Epithelial cell of prostate (primary cell): ENCODE results near the gene BCL11A.

Experiments
- DNase-seq: peaks from one replicate; pipeline ENCODE4 v3.0.0-alpha.2; 2011; ENCODE audit warnings: low read depth, low spot score
- H3K27ac ChIP-seq: fragments of 450-650 bp; 2 replicates; pipeline ENCODE4 v1.5.1; 2017; ENCODE audit warnings: mild to moderate bottlenecking

Gene BCL11A

DNA sequence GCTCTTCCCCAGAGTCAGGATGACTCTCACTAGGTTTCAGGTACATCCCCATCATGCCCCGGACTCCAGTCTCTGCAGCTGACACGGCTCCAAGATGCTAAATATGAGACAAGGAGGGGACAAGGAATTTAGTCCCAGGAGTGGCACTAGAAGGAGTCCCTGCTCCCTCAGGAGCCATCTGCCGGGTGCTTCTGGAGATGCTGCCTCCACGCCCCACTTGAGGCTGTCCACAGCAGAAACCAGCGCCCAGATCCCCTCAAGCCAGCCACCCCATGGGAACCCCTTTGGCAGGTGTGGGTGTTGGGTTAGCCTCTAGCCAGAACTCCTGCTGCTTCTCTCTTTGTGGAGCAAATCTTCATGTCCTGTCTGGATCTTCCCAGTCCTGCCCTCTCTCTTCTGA lies 40.3 kb downstream of the BCL11A start:
- H3K27ac ChIP-seq, result no peak overlapping the region
- no peak for DNase-seq

DNA sequence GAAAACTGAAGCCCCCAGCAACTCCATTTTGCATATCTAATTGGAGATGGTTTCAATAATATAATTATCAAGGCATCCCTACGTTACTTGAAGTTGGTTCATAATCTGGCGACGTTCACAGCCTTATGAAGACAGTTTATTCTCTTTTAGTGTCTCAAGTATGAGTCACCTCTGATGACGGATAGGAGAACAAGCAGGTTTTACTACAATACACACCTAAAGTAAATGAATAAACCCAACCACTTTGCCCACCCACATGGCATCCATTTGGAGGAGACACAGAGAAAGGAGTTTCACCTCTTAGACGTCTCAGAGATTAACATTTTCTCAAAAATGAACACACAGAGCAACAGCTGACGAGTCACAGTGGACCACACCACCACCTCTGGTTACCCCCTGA lies 40.8 kb downstream of the BCL11A start:
- H3K27ac ChIP-seq, result no peak overlapping the region
- no peak for DNase-seq

DNA sequence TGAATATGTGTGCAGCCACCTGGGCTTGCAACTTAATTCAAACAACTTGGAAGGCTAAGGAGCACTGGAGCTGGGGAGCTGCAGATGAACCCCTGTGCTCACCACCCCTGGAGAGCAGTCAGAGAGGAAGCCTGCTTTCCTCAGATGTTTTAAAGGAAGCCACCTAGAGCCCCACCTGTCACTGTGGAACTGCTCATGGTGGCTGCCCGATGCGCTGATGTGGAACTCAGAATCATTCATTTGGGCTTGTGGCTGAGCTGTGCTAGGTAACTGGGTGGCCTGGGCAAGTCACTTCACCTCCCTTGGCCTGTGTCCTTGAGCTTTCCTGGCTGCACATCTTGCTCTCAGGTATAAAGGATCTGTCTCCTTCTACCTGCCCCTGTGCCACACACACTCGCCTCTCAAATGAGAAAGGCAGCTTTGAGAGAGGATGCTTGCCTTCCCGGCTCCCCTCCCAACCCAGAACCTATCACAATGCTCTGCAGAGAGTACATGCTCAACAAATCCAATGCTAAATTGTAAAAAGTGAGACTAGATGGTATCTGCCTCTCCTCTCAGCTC lies 41.3 kb downstream of the BCL11A start:
- DNase-seq, result no peak
- H3K27ac ChIP-seq, result no peak overlapping the region

DNA sequence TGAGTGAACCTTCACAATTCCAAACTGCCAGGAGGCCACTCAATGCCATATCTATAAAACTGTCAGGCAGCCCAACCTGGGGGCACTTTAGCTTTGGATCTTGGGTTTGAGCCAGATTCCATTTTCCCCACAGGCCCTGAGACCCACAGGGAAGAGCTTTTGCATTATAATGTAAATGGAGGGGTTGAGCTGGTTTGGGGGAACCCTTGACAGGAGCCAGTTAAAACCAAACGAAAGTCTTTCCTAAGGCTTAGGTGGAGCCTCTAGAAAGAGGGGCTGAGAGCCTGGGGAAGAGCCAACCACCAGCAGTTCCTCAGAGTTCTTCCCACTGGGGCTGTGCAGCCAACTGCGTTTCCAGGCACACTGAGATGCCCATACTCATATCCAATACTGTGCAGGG lies 42.7 kb downstream of the BCL11A start:
- DNase-seq, result no peak
- no peak overlapping the region for H3K27ac ChIP-seq

DNA sequence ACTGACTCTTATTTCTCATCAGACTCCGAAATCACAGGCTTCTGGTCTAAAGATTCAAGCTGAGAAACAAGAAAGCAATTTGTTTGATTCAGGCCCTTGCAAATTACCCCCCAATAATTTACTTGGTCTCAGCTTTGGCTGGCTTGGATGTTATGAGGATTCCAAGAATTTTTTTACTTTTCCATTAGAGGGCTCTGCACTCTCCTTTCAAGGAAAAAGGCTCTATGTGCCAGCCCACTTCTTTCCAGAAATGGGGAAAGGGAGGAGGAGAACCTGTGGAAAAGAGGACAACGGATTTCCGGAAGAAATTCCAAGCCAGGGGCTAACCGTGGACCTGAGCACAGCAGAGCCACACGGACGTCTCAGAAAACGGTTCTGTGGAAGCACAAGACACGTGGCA lies 44.4 kb downstream of the BCL11A start:
- H3K27ac ChIP-seq, result no peak overlapping the region
- no peak for DNase-seq

DNA sequence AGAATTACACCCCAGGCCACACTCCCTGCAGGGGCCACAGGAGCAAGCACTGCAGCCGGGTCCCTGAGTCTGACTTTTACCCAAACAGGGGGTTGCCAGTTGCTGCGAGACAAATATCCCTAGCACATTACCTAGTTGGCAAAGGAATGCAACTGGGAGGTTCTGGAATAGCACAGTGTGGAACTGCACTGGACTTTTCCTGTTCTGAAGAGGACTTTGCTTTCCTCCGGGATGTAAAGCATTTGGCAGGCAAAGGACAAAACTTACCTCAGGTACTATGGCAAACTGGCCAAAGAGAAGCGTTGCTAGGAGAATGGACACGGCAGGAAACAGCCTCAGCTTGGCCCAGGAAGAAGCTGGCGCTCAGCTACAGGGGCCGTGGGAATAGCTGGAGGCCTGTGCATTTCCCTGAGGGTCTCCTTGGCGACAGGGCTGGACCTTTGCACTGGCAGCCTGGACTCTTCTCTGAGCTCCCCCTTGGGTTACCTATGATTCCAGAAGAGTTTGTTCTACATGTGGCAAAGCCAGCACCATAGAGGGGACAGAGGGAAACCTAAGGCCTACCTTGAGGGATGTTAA lies 45.0 kb downstream of the BCL11A start:
- no peak overlapping the region for H3K27ac ChIP-seq
- DNase-seq, result no peak

DNA sequence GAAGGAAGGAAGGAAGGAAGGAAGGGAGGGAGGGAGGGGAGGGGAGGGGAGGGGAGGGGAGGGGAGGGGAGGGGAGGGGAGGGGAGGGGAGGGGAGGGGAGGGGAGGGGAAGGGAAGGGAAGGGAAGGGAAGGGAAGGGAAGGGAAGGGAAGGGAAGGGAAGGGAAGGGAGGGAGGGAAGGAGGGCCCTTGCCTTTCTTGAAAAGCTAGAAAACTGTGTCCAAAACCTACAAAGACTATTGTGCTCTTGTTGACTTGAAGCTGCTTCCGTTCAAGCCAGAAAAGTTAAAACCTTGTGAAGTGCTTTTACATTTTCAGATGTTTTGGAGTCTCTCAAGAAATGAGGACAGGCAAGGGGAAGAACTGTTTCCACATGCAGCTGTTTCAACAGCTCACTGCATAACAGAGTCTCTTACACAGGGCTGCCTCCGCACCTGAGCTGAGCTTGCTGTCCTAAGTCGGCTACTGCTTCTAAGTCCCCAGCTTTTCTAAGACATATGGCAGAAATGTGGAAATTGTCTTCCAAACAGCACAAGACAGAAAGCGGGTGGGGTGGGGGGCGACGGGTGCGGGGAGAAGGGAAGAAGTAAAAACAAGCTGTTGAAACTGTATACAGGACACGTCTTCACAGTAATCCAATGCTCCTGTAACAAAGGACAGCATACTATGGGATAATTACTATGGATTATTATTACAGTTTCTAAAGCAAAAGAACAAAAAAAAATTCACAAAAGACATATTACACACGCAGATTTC lies 46.1 kb downstream of the BCL11A start:
- H3K27ac ChIP-seq, result no peak overlapping the region
- DNase-seq, result no peak

DNA sequence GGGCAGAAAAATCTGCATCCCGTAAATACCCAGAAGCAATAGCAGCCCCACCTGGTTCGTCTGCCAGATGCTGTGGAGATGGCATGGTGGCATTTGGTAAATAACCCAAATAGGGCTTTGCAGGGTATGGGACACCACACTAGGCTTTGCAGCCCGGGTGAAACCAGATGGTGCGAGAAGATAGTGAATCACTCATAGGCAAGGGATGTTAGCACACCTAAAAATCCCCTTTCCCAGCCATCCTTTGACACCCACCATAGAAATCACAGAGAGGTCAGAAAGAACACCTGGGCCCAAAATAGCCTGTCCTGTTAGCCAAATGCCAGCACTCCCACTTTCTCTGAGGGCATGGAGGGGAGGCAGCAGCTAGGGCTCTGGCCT lies 47.6 kb downstream of the BCL11A start:
- DNase-seq, result no peak
- H3K27ac ChIP-seq, result peak overlapping the region; percentile 34

DNA sequence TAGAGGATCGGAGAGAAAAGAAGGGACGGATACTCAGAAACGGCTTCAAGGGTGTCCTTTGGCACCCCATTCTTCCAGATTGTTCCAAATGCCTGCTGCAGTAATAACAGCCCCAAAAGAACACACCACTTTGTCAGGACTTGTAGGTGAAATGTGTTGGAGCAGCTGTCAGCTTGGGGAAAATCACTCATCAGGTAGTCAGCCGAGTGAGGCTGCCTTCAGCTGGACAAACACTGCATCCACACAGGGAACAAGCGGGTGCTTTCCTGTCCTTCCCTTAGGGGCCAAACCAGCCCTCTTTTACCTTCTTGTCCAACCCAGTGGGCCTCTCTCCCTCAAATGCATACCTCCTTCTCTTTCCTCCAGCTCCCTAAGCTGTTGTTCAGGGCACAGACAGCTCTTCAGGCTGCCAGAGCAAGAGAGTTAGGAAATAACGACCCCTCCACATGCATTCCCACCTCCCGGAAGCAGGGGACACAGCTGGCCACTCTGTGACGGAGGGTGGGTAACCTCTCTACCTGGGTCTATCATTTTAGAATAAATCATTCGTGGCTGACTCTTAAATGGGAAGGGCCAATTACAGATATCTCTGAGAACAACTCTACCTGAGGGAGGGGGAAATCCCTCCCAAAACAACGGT lies 48.1 kb downstream of the BCL11A start:
- H3K27ac ChIP-seq, result peak overlapping the region; percentile 34
- DNase-seq, result no peak

DNA sequence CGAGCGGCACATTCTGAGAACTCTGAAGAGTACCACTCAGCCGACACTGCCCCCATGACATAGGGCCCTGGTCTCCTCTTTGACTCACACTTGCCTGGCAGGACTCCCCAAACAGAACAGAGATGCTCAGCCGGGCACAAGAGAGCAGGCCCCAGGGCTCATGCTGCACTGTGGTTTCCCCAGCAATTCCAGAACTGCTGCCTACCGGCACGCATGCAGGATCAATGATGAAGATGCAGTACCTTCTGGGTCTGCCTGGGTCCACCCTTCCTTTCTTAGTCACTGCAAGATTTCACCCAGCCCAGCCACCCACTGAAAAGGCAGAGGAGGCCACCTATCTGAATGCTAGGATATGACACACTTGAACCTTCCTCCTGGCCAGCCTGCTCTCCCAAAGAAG lies 49.4 kb downstream of the BCL11A start:
- peak overlapping the region; percentile 34 for H3K27ac ChIP-seq
- no peak for DNase-seq

DNA sequence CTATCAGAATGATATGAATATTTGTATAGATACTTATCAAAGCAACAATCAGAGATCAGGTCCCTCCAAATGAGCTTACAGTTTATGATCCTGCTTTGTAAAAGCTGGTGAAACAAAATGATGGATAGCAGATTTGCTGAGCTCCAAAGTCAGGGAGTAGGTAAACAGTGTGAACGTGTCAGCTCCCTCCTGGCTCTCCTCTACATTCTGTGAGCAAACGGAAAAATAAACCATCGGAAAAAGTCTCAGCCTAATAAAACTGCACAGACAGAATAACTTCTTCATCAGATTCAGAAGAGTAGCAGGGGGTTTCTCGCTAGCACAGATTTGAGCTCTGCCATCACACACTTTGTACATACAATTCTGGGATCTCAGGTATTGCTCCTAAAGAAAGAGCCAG lies 51.3 kb downstream of the BCL11A start:
- no peak overlapping the region for H3K27ac ChIP-seq
- no peak for DNase-seq

DNA sequence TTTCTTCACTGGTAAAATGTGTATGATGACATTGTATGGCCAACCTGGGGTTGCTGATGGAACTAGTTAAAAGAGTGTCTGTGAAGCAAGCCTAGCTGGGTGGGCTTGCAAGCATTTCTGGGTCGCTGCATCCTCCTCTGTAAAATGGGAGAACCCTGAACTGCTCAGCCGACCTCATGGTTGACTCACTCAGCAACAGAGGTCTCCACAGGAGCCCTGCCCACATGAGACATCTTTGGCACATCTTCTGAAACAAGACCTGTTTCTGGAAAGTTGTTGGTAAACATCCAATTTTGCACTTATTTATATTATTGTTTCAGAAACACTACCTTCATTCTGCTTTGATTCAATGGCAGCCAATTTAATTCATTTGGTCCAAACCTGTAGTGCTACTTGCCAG lies 52.6 kb downstream of the BCL11A start:
- peak overlapping the region; percentile 29 for H3K27ac ChIP-seq
- no peak for DNase-seq

DNA sequence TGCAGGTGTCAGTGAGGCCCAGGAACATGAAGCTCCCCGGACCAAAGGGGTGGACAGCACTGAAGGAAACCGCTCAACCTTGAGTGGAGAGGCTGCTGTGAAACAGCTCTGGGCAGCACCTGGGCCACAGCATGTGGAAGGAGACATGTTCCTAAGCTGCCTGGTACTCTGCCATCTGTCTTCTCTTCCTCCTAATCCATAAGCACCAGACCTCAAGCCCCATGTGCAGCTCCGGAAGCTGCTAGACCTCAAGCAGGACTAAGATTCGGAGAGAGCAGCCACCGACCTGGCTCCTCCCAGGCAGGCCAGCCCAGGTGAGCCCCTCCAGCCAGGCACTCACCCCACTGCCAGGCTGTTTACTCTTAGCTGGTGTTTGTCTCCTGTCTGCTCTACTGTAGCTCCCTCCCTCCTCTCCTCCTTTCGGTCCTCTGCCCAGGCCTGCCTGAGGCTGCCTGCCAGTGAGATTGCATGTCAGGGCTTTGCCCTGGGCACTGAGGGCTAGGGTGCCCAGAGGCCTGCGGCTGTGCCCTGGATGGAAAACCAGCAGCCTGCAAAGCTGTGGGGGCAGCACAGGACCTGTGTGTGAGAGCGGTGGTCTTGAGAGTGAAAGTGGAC lies 53.7 kb downstream of the BCL11A start:
- peak overlapping the region; percentile 29 for H3K27ac ChIP-seq
- no peak for DNase-seq

DNA sequence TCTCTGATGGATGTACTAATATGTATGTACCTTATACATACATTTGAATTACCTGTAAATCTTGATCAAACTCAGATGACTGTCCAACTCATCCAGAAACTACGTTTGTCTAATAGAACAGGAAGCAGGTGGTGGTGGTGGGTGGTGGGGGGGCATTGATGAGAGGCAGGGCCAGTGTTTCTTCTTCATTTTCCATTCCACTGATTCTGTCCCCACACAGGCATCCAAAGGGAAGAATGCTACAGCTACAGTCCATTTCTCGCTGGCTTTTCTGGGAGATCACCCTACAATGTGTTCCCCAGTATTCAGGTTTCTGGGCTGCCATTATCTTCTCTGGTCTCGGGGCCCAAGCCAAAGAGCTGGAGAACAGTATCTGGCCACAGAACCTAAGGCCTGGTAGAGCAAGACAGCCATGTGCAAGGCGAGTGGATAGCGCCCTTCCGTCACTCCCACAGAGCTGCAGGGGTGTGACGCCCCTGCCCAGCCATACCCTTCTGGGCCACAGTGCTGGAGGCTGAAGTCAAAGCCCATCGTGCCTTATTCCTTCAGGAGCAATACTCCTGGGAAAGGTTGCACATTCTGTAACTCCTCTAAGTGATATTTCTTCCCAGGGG lies 54.5 kb downstream of the BCL11A start:
- H3K27ac ChIP-seq, result no peak overlapping the region
- no peak for DNase-seq

DNA sequence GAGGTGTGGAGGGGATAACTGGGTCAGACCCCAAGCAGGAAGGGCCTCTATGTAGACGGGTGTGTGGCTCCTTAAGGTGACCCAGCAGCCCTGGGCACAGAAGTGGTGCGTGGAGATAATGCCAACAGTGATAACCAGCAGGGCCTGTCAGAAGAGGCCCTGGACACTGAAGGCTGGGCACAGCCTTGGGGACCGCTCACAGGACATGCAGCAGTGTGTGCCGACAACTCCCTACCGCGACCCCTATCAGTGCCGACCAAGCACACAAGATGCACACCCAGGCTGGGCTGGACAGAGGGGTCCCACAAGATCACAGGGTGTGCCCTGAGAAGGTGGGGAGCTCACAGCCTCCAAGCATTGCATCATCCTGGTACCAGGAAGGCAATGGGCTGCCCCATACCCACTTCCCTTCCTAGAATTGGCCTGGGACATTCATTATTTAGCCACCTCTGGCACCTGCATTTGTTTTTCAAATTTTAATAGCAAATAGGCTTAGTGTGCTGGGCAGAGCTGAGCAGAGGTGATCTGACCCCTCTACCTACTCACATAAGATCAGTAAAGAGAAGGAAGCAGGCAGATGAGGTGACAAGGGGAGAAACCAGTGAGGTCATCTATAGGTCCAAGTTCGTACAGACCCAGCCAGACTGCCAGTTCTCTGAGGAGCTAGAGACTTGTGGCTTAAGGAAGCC lies 55.2 kb downstream of the BCL11A start:
- no peak overlapping the region for H3K27ac ChIP-seq
- no peak for DNase-seq

DNA sequence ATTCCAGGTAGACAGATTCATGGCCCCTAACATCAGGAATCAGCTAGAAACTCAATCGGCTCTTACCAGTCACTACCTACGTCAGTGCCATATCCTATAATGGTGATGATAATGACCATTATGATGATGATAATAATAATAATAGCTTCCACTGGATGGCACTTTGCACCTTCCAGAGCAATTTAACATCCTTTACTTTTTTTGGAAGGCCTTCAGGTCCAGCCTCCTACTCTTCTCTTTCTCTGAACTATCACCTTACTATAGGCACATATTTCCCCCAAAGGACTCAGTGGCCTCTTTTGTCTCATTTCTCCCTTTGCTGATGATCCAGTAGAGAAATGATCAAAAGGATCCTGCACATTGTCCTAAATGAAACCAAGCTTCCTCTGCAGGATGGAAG lies 56.0 kb downstream of the BCL11A start:
- DNase-seq, result no peak
- H3K27ac ChIP-seq, result no peak overlapping the region

DNA sequence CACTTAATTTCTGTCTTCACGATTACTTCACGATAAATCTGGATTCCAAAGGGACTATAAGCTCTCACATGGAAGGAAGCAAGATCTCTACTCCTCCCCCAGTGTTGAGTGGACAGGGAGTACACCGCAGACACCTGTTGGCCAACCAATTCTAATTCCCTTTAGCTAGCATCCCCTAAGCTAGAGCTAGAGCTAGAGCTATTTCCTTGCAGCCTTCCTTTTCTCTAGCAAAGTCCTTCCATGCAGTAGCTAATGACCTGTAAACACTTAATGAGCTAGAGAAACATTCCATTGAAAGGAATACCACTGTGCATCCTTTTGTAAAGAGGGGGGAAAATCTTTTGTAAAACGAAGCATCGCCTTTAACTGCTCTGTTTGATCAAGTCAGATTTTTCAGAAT lies 56.5 kb downstream of the BCL11A start:
- no peak overlapping the region for H3K27ac ChIP-seq
- DNase-seq, result no peak

DNA sequence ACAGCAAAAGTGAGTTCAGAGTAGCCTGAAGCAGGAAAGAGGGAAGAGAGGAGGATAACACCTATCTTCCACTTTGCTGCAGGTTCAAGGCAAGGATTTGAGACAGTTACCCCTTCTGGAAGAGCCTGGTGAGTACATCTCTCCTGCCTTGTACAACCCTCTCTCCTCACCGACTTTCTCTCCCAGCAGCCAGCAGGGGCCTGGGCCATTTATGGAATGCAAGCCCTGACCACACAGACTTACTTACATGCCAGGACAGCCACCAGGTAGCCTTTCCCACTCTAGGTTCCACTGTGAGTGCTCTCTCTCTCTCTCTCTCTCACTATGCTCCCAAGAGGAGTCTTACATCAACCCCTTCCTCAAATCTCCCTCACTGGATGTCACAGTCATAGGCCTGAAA lies 57.0 kb downstream of the BCL11A start:
- H3K27ac ChIP-seq, result no peak overlapping the region
- no peak for DNase-seq

DNA sequence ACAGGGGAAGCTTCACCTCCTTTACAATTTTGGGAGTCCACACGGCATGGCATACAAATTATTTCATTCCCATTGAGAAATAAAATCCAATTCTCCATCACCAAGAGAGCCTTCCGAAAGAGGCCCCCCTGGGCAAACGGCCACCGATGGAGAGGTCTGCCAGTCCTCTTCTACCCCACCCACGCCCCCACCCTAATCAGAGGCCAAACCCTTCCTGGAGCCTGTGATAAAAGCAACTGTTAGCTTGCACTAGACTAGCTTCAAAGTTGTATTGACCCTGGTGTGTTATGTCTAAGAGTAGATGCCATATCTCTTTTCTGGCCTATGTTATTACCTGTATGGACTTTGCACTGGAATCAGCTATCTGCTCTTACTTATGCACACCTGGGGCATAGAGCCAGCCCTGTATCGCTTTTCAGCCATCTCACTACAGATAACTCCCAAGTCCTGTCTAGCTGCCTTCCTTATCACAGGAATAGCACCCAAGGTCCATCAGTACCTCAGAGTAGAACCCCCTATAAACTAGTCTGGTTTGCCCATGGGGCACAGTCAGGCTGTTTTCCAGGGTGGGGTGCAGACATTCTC lies 58.3 kb downstream of the BCL11A start:
- no peak for DNase-seq
- H3K27ac ChIP-seq, result no peak overlapping the region
